ENCODE measurements around the gene AQP10. TPM values are rescaled to one million over a fixed set of nuclear protein-coding genes. Genes with fewer than 3 reads are reported as not detected.

AQP10 gene
- total RNA-seq, 1 experiment from 2014 or later = not detected

GRCh38 chr1:154288661-154289060, 32.2 kb upstream of the AQP10 start:
- Mint-ChIP-seq H3K27me3 (ENCODE audit: unreplicated experiment) (peaks cover 40% of the 10 kb centered on the region), H3K36me3 (ENCODE audit: insufficient read depth, unreplicated experiment) (no peaks in the 10 kb centered on the region), H3K27ac (ENCODE audit: unreplicated experiment) (no peak overlapping the region), H3K9me3 (ENCODE audit: low read depth, unreplicated experiment) (peaks cover 3% of the 10 kb centered on the region), H3K4me3 (ENCODE audit: low read depth, unreplicated experiment) (no peak overlapping the region), H3K4me1 (ENCODE audit: low read depth, unreplicated experiment) (no peaks in the 10 kb centered on the region)
- DNase-seq = no peak
- CTCF ChIA-PET = interaction anchor here (0.6 to 1.0 kb wide), 2 partner anchors 16 to 46 kb away, joined by 4 read pairs; no protein-coding TSS in a partner anchor
- BruUV-seq (replicated peaks) = no TSS peak
- TF ChIP-seq, protein P1, sequence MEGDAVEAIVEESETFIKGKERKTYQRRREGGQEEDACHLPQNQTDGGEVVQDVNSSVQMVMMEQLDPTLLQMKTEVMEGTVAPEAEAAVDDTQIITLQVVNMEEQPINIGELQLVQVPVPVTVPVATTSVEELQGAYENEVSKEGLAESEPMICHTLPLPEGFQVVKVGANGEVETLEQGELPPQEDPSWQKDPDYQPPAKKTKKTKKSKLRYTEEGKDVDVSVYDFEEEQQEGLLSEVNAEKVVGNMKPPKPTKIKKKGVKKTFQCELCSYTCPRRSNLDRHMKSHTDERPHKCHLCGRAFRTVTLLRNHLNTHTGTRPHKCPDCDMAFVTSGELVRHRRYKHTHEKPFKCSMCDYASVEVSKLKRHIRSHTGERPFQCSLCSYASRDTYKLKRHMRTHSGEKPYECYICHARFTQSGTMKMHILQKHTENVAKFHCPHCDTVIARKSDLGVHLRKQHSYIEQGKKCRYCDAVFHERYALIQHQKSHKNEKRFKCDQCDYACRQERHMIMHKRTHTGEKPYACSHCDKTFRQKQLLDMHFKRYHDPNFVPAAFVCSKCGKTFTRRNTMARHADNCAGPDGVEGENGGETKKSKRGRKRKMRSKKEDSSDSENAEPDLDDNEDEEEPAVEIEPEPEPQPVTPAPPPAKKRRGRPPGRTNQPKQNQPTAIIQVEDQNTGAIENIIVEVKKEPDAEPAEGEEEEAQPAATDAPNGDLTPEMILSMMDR (IDR thresholded peaks at IDR 0.05; ENCODE audit: unreplicated experiment) = no peak
- intact Hi-C loops (cut with micrococcal nuclease; ENCODE audit: unreplicated experiment) = no loop called here

- no TSS peak for BruUV-seq (replicated peaks)
- intact Hi-C loops (cut with micrococcal nuclease; ENCODE audit: unreplicated experiment) = no loop called here
- TF ChIP-seq, protein P1 (IDR thresholded peaks at IDR 0.05; ENCODE audit: unreplicated experiment) = no peak
- peaks cover 40% of the 10 kb centered on the region for H3K27me3 Mint-ChIP-seq (ENCODE audit: unreplicated experiment)
- CTCF ChIA-PET = interaction anchor here (0.6 kb wide), 1 partner anchor 13 kb away, joined by 4 read pairs; no protein-coding TSS in a partner anchor
- DNase-seq = no peak
- no peak overlapping the region for H3K4me3 Mint-ChIP-seq (ENCODE audit: low read depth, unreplicated experiment)
- no peaks in the 10 kb centered on the region for H3K36me3 Mint-ChIP-seq (ENCODE audit: insufficient read depth, unreplicated experiment)
- H3K9me3 Mint-ChIP-seq (ENCODE audit: low read depth, unreplicated experiment) = peaks cover 6% of the 10 kb centered on the region
- H3K4me1 Mint-ChIP-seq (ENCODE audit: low read depth, unreplicated experiment) = no peaks in the 10 kb centered on the region
- no peak overlapping the region for H3K27ac Mint-ChIP-seq (ENCODE audit: unreplicated experiment)
Observed at GRCh38 chr1:154290921-154291320, 30.0 kb upstream of the AQP10 start.

DNA sequence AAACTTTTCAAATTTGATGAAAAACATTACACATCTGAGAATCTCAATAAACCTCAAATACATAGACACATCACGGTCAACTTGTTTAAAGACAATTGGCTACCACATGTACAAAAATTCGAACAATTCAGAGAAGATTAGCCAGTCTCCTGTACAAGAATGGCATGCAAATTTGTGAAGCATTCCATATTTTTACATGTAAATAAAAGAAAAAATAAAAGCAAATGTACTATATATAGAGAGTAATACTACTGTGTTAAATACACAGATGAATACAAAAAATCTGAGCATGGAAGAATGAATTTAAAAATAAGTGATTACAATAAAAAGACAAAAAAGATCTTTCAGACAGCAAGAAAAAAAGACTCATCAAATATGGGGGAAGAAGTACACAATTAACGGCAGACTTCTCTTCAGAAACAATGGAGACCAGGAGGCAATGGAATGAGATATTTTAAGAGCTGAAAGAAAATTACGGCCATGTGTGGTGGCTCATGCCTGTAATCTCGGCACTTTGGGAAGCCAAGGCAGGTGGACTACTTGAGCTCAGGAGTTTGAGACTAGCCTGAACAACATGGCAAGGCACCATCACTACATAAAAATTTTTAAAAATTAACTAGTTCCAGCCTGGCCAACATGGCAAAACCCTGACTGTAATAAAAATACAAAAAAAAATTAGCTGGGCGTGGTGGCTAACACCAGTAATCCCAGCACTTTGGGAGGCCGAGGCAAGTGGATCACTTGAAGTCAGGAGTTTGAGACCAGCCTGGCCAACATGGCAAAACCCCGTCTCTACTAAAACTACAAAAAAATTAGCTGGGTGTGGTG, 25.3 kb upstream of the AQP10 start:
- CTCF ChIA-PET = no interaction called here
- intact Hi-C loops (cut with micrococcal nuclease; ENCODE audit: unreplicated experiment) = no loop called here
- no peaks in the 10 kb centered on the region for H3K4me1 Mint-ChIP-seq (ENCODE audit: low read depth, unreplicated experiment)
- H3K27ac Mint-ChIP-seq (ENCODE audit: unreplicated experiment) = no peak overlapping the region
- TF ChIP-seq, protein P1 (IDR thresholded peaks at IDR 0.05; ENCODE audit: unreplicated experiment) = no peak
- DNase-seq = no peak
- BruUV-seq (replicated peaks) = no TSS peak
- no peak overlapping the region for H3K4me3 Mint-ChIP-seq (ENCODE audit: low read depth, unreplicated experiment)
- peaks cover 17% of the 10 kb centered on the region for H3K27me3 Mint-ChIP-seq (ENCODE audit: unreplicated experiment)
- H3K9me3 Mint-ChIP-seq (ENCODE audit: low read depth, unreplicated experiment) = peaks cover 9% of the 10 kb centered on the region
- no peaks in the 10 kb centered on the region for H3K36me3 Mint-ChIP-seq (ENCODE audit: insufficient read depth, unreplicated experiment)

DNA sequence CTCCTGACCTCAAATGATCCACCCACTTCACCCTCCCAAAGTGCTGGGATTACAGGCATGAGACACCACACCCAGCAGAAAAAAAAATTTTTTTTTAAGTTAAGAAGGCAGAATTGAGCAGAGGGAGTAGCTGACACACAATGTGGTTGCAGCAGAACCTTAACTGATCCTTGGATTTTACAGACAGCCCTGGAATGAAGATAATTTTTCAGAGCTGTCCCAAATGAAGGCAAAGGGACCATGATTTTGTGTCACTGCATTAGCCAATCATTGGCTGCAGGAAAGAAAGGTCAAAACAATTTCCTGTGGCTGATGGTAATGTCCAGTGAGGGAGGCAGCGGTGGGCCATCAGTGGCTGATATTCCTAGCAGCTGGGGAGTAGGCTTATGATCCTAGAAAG, 19.3 kb upstream of the AQP10 start:
- CTCF ChIA-PET = no interaction called here

More for the DNA sequence above, 19.3 kb upstream of the AQP10 start:
- Mint-ChIP-seq H3K9me3 (ENCODE audit: low read depth, unreplicated experiment) (peaks cover 4% of the 10 kb centered on the region), H3K27ac (ENCODE audit: unreplicated experiment) (no peak overlapping the region), H3K36me3 (ENCODE audit: insufficient read depth, unreplicated experiment) (no peaks in the 10 kb centered on the region), H3K4me1 (ENCODE audit: low read depth, unreplicated experiment) (no peaks in the 10 kb centered on the region), H3K4me3 (ENCODE audit: low read depth, unreplicated experiment) (no peak overlapping the region), H3K27me3 (ENCODE audit: unreplicated experiment) (peaks cover 18% of the 10 kb centered on the region)
- TF ChIP-seq, protein P1 (IDR thresholded peaks at IDR 0.05; ENCODE audit: unreplicated experiment) = no peak
- BruUV-seq (replicated peaks) = no TSS peak
- no peak for DNase-seq
- intact Hi-C loops (cut with micrococcal nuclease; ENCODE audit: unreplicated experiment) = no loop called here

Measured in Calu3 (cell line).